ENCODE measurements around the gene SPATA12.

SPATA12 gene

GRCh38 chr3:57064001-57064400 is 3.5 kb downstream of the SPATA12 start:
- FAIRE-seq (no peak), DNase-seq (ENCODE audit: insufficient read length, low spot score) (no peak)
- TF ChIP-seq, protein P1, sequence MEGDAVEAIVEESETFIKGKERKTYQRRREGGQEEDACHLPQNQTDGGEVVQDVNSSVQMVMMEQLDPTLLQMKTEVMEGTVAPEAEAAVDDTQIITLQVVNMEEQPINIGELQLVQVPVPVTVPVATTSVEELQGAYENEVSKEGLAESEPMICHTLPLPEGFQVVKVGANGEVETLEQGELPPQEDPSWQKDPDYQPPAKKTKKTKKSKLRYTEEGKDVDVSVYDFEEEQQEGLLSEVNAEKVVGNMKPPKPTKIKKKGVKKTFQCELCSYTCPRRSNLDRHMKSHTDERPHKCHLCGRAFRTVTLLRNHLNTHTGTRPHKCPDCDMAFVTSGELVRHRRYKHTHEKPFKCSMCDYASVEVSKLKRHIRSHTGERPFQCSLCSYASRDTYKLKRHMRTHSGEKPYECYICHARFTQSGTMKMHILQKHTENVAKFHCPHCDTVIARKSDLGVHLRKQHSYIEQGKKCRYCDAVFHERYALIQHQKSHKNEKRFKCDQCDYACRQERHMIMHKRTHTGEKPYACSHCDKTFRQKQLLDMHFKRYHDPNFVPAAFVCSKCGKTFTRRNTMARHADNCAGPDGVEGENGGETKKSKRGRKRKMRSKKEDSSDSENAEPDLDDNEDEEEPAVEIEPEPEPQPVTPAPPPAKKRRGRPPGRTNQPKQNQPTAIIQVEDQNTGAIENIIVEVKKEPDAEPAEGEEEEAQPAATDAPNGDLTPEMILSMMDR (IDR thresholded peaks at IDR 0.05; ENCODE audit: insufficient read depth, missing control alignments) = no peak

- FAIRE-seq = no peak
- no peak for DNase-seq (ENCODE audit: insufficient read length, low spot score)
- TF ChIP-seq, protein P1 (IDR thresholded peaks at IDR 0.05; ENCODE audit: insufficient read depth, missing control alignments) = no peak
These were observed 4.1 kb downstream of the SPATA12 start for GRCh38 chr3:57064572-57064971.

- TF ChIP-seq, protein P1 (IDR thresholded peaks at IDR 0.05; ENCODE audit: insufficient read depth, missing control alignments) = no peak
- no peak for FAIRE-seq
- no peak for DNase-seq (ENCODE audit: insufficient read length, low spot score)
These were observed 5.1 kb downstream of the SPATA12 start for GRCh38 chr3:57065588-57065987.

DNA sequence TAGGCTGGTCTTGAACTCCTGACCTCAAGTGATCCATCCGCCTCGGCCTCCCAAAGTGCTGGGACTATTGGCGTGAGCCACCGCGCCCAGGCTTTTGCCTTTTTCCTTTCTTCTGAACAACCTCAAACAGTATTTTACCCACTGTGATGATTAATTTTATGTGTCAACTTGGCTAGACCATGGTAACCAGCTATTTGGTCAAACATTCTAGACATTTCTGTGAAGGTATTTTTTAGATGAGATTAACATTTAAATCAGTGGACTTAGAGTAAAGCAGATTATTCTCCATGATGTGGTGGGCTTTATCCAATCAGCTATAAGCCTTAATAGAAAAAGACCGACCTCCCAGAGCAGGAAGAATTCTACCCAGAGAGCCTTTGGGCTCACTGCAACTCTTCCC is 6.0 kb downstream of the SPATA12 start:
- FAIRE-seq (no peak), DNase-seq (ENCODE audit: insufficient read length, low spot score) (no peak)
- TF ChIP-seq, protein P1 (IDR thresholded peaks at IDR 0.05; ENCODE audit: insufficient read depth, missing control alignments) = no peak

GRCh38 chr3:57068437-57069089 is 8.1 kb downstream of the SPATA12 start:
- FAIRE-seq (no peak), DNase-seq (ENCODE audit: insufficient read length, low spot score) (no peak)
- TF ChIP-seq, protein P1 (IDR thresholded peaks at IDR 0.05; ENCODE audit: insufficient read depth, missing control alignments) = no peak

GRCh38 chr3:57069503-57069902 is 9.0 kb downstream of the SPATA12 start:
- DNase-seq (ENCODE audit: insufficient read length, low spot score) (no peak), FAIRE-seq (no peak)
- TF ChIP-seq, protein P1 (IDR thresholded peaks at IDR 0.05; ENCODE audit: insufficient read depth, missing control alignments) = no peak

- FAIRE-seq (no peak), DNase-seq (ENCODE audit: insufficient read length, low spot score) (no peak)
- TF ChIP-seq, protein P1 (IDR thresholded peaks at IDR 0.05; ENCODE audit: insufficient read depth, missing control alignments) = no peak
These were observed 13.2 kb downstream of the SPATA12 start for GRCh38 chr3:57073628-57074027.

Data from D721Med (cell line).